Tibial nerve (tissue), 4 donors: ENCODE data around the gene REPIN1.

Experiments
- EP300 ChIP-seq, 2 donors: sonication (generic); formaldehyde crosslinking; IDR thresholded peaks; one replicate each; pipeline ENCODE4 v1.6.1; 2017; ENCODE audit warnings: antibody characterized with exemption in 2 of 2, mild to moderate bottlenecking in 1 of 2
- POLR2A ChIP-seq, 2 donors: fragments of 450-650 bp; IDR thresholded peaks; one replicate each; pipeline ENCODE4 v1.6.1; 2017; ENCODE audit warnings: antibody characterized with exemption in 2 of 2, mild to moderate bottlenecking in 2 of 2, moderate library complexity in 2 of 2
- TF ChIP-seq, protein P1 (sequence below), 5 experiments: fragments of 200-600 bp in 3 of 5; fragments of 450-650 bp in 2 of 5; sonication (generic) in 3 of 5; IDR thresholded peaks; one replicate each; pipeline ENCODE4 v1.5.1; 2016 to 2019; ENCODE audit warnings: antibody characterized with exemption in 5 of 5, mild to moderate bottlenecking in 3 of 5, moderate library complexity in 2 of 5

- TF ChIP-seq, protein P1, sequence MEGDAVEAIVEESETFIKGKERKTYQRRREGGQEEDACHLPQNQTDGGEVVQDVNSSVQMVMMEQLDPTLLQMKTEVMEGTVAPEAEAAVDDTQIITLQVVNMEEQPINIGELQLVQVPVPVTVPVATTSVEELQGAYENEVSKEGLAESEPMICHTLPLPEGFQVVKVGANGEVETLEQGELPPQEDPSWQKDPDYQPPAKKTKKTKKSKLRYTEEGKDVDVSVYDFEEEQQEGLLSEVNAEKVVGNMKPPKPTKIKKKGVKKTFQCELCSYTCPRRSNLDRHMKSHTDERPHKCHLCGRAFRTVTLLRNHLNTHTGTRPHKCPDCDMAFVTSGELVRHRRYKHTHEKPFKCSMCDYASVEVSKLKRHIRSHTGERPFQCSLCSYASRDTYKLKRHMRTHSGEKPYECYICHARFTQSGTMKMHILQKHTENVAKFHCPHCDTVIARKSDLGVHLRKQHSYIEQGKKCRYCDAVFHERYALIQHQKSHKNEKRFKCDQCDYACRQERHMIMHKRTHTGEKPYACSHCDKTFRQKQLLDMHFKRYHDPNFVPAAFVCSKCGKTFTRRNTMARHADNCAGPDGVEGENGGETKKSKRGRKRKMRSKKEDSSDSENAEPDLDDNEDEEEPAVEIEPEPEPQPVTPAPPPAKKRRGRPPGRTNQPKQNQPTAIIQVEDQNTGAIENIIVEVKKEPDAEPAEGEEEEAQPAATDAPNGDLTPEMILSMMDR (IDR thresholded peaks at IDR 0.05), result no peak
- TF ChIP-seq POLR2A (IDR thresholded peaks at IDR 0.05) (no peak), EP300 (IDR thresholded peaks at IDR 0.05) (no peak)
These were observed 13.7 kb downstream of the REPIN1 start for GRCh38 chr7:150382123-150382843.
